Ramos (cell line): ENCODE results near the gene TMEM132D.

Source experiments
- in situ Hi-C: fragments of 300-500 bp; cut with MboI; formaldehyde crosslinking; loops from one replicate; pipeline ENCODE4 v1.14.3; 2022; ENCODE audit warnings: low sequenced_read_pairs; ENCODE audit not compliant: unreplicated experiment

TMEM132D gene

GRCh38 chr12:129393357-129393937 lies 510.4 kb downstream of the TMEM132D start:
- in situ Hi-C loops, result no loop called here

GRCh38 chr12:129385637-129385990 lies 518.2 kb downstream of the TMEM132D start:
- in situ Hi-C loops, result no loop called here

GRCh38 chr12:129383956-129384355 lies 519.9 kb downstream of the TMEM132D start:
- in situ Hi-C loops, result no loop called here

- in situ Hi-C loops, result no loop called here
These were observed 522.1 kb downstream of the TMEM132D start for GRCh38 chr12:129381715-129382114.

GRCh38 chr12:129379076-129379804 lies 524.6 kb downstream of the TMEM132D start:
- in situ Hi-C loops, result no loop called here

- in situ Hi-C loops, result no loop called here
These were observed 525.3 kb downstream of the TMEM132D start for GRCh38 chr12:129378496-129378895.

- in situ Hi-C loops, result no loop called here
These were observed 530.1 kb downstream of the TMEM132D start for GRCh38 chr12:129373746-129374145.

GRCh38 chr12:129372876-129373275 lies 530.9 kb downstream of the TMEM132D start:
- in situ Hi-C loops, result no loop called here

- in situ Hi-C loops, result no loop called here
These were observed 531.5 kb downstream of the TMEM132D start for GRCh38 chr12:129372348-129372747.

GRCh38 chr12:129371268-129371667 lies 532.6 kb downstream of the TMEM132D start:
- in situ Hi-C loops, result no loop called here

GRCh38 chr12:129366656-129367055 lies 537.2 kb downstream of the TMEM132D start:
- in situ Hi-C loops, result no loop called here

GRCh38 chr12:129363041-129363440 lies 540.8 kb downstream of the TMEM132D start:
- in situ Hi-C loops, result no loop called here

GRCh38 chr12:129357233-129357632 lies 546.6 kb downstream of the TMEM132D start:
- in situ Hi-C loops, result no loop called here

GRCh38 chr12:129351481-129351880 lies 552.3 kb downstream of the TMEM132D start:
- in situ Hi-C loops, result no loop called here

- in situ Hi-C loops, result no loop called here
These were observed 564.5 kb downstream of the TMEM132D start for GRCh38 chr12:129339336-129339735.

- in situ Hi-C loops, result no loop called here
These were observed 566.4 kb downstream of the TMEM132D start for GRCh38 chr12:129337413-129337812.

- in situ Hi-C loops, result no loop called here
These were observed 568.1 kb downstream of the TMEM132D start for GRCh38 chr12:129335773-129336172.

- in situ Hi-C loops, result no loop called here
These were observed 571.5 kb downstream of the TMEM132D start for GRCh38 chr12:129332286-129332685.

- in situ Hi-C loops, result no loop called here
These were observed 572.3 kb downstream of the TMEM132D start for GRCh38 chr12:129331356-129332085.

GRCh38 chr12:129328235-129328634 lies 575.6 kb downstream of the TMEM132D start:
- in situ Hi-C loops, result no loop called here

- in situ Hi-C loops, result no loop called here
These were observed 578.3 kb downstream of the TMEM132D start for GRCh38 chr12:129325566-129325965.
